Uterus (tissue), 2 donors: ENCODE measurements around the gene GREB1L.

Experiments used
- POLR2A ChIP-seq, 2 donors: fragments of 450-650 bp; IDR thresholded peaks; one replicate each; pipeline ENCODE4 v1.6.1; 2016; ENCODE audit warnings: antibody characterized with exemption in 2 of 2, mild to moderate bottlenecking in 1 of 2, moderate library complexity in 1 of 2
- TF ChIP-seq, protein P1 (sequence below), 4 experiments: fragments of 200-600 bp in 2 of 4; fragments of 450-650 bp in 2 of 4; sonication (generic) in 2 of 4; IDR thresholded peaks; one replicate each; pipeline ENCODE4 v1.5.1; 2016 to 2019; ENCODE audit warnings: antibody characterized with exemption in 4 of 4, mild to moderate bottlenecking in 2 of 4, moderate library complexity in 1 of 4

DNA sequence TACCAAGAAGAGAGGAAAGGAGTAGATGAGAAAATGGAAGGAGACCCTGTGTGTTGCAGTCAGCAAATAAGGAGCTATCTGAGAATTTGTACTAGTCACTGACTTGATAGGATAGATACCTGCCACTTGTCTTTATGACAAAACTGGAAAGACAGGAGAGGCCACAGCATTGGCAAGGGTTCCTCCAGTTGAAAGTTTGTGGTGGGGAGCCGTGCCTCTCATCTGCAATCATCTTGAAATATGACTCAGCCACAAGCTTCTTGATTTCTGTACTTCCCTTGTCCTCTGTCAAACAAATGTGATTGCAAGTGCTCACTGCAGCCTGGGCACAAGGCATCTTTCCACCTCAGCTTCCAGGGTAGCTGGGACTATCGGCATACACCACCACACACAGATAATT, 99.1 kb downstream of the GREB1L start:
- TF ChIP-seq, protein P1, sequence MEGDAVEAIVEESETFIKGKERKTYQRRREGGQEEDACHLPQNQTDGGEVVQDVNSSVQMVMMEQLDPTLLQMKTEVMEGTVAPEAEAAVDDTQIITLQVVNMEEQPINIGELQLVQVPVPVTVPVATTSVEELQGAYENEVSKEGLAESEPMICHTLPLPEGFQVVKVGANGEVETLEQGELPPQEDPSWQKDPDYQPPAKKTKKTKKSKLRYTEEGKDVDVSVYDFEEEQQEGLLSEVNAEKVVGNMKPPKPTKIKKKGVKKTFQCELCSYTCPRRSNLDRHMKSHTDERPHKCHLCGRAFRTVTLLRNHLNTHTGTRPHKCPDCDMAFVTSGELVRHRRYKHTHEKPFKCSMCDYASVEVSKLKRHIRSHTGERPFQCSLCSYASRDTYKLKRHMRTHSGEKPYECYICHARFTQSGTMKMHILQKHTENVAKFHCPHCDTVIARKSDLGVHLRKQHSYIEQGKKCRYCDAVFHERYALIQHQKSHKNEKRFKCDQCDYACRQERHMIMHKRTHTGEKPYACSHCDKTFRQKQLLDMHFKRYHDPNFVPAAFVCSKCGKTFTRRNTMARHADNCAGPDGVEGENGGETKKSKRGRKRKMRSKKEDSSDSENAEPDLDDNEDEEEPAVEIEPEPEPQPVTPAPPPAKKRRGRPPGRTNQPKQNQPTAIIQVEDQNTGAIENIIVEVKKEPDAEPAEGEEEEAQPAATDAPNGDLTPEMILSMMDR (IDR thresholded peaks at IDR 0.05) = no peak
- no peak for TF ChIP-seq POLR2A (IDR thresholded peaks at IDR 0.05)
